Loucy (cell line): ENCODE measurements around the gene TADA3.
A peak's percentile ranks its signal among the peaks of the same experiment; 100 is the strongest.

Experiments
- H2AFZ ChIP-seq: fragments of 200-600 bp; sonication (generic); 2 replicates; pipeline ENCODE4 v1.6.0; 2016; ENCODE audit warnings: antibody characterized with exemption, mild to moderate bottlenecking, low read length, moderate library complexity
- H3F3A ChIP-seq: fragments of 200-600 bp; 2 replicates; pipeline ENCODE4 v1.6.0; 2016; ENCODE audit warnings: antibody characterized with exemption, low read depth, mild to moderate bottlenecking
- H3K27me3 ChIP-seq: fragments of 200-600 bp; sonication (generic); 2 replicates; pipeline ENCODE4 v1.6.1; 2014; ENCODE audit warnings: low read length, mild to moderate bottlenecking; ENCODE audit not compliant: insufficient read depth, poor library complexity, severe bottlenecking
- H3K36me3 ChIP-seq: fragments of 200-600 bp; sonication (generic); 2 replicates; pipeline ENCODE4 v1.6.1; 2016; ENCODE audit warnings: low read length; ENCODE audit not compliant: insufficient read depth
- H3K4me1 ChIP-seq: fragments of 200-600 bp; sonication (generic); 2 replicates; pipeline ENCODE4 v1.5.1; 2014; ENCODE audit warnings: low read length, mild to moderate bottlenecking; ENCODE audit not compliant: insufficient read depth, poor library complexity, severe bottlenecking
- H3K4me2 ChIP-seq: fragments of 200-600 bp; sonication (generic); 2 replicates; pipeline ENCODE4 v1.6.0; 2014; ENCODE audit warnings: antibody characterized with exemption, low read length, low read depth, mild to moderate bottlenecking; ENCODE audit not compliant: poor library complexity, severe bottlenecking
- H3K4me3 ChIP-seq: fragments of 200-600 bp; sonication (generic); 2 replicates; pipeline ENCODE4 v1.5.1; 2014; ENCODE audit warnings: low read length, mild to moderate bottlenecking, mixed read lengths; ENCODE audit not compliant: poor library complexity, severe bottlenecking
- H3K79me2 ChIP-seq: fragments of 200-600 bp; sonication (generic); 2 replicates; pipeline ENCODE4 v1.6.1; 2014; ENCODE audit warnings: low read length; ENCODE audit not compliant: insufficient read depth
- H3K9ac ChIP-seq: fragments of 200-600 bp; sonication (generic); 2 replicates; pipeline ENCODE4 v1.6.0; 2014; ENCODE audit warnings: mild to moderate bottlenecking, low read depth, low read length, moderate library complexity; ENCODE audit not compliant: poor library complexity, severe bottlenecking
- H3K9me2 ChIP-seq: fragments of 200-600 bp; sonication (generic); replicated peaks from 2 replicates; pipeline ENCODE4 v1.6.1; 2016; ENCODE audit warnings: low read depth, low read length, mixed read lengths
- H3K9me3 ChIP-seq: fragments of 200-600 bp; sonication (generic); 2 replicates; pipeline ENCODE4 v1.6.1; 2014; ENCODE audit warnings: mild to moderate bottlenecking, antibody characterized with exemption, low read length, low read depth; ENCODE audit not compliant: insufficient read depth
- H4K20me1 ChIP-seq: fragments of 200-600 bp; sonication (generic); 2 replicates; pipeline ENCODE4 v1.6.0; 2014; ENCODE audit warnings: antibody characterized with exemption, low read length, mild to moderate bottlenecking; ENCODE audit not compliant: insufficient read depth, poor library complexity, severe bottlenecking
- CTCF ChIP-seq: fragments of 200-600 bp; sonication (generic); conservative IDR thresholded peaks from 2 replicates; pipeline ENCODE4 v1.5.1; 2014; ENCODE audit warnings: mild to moderate bottlenecking, antibody characterized with exemption, low read length
- EZH2phosphoT487 ChIP-seq: fragments of 200-600 bp; IDR thresholded peaks from 2 replicates; pipeline ENCODE4 v1.6.1; 2018; ENCODE audit warnings: antibody characterized with exemption, mild to moderate bottlenecking, moderate library complexity, borderline replicate concordance

Gene TADA3

GRCh38 chr3:9809615-9810432 is 17.6 kb upstream of the TADA3 start, which contains the start of gene TTLL3:
TTLL3 (plus strand) TSS chr3:9810262; CDS start chr3:9810662, 400 bp downstream.
- H3K36me3 ChIP-seq: peaks cover 48% of the 10 kb centered on the region

GRCh38 chr3:9809239-9809614 is 17.0 kb upstream of the TADA3 start:
- TF ChIP-seq CTCF: no peak

More at GRCh38 chr3:9809615-9810432, 17.6 kb upstream of the TADA3 start, which contains the start of gene TTLL3:
- TF ChIP-seq EZH2phosphoT487 (no peak), CTCF (no peak)
- no peaks in the 10 kb centered on the region for H3K9me2 ChIP-seq
- H3K79me2 ChIP-seq: no peaks in the 10 kb centered on the region
- H3K9ac ChIP-seq: no peak within 1 kb of the TSS
- H3K4me3 ChIP-seq: no peak within 1 kb of the TSS
- H3K9me3 ChIP-seq: no peaks in the 10 kb centered on the region
- H3K4me1 ChIP-seq: no peaks in the 10 kb centered on the region
- no peaks in the 10 kb centered on the region for H4K20me1 ChIP-seq
- H3K4me2 ChIP-seq: no peak within 1 kb of the TSS
- no peak within 1 kb of the TSS for H2AFZ ChIP-seq
- no peaks in the 10 kb centered on the region for H3K27me3 ChIP-seq
- no peaks in the 10 kb centered on the region; the same call in 1 of the 2 replicates for H3F3A ChIP-seq

GRCh38 chr3:9808345-9809037 is 16.2 kb upstream of the TADA3 start:
- Histone ChIP-seq H3K4me2 (no peak overlapping the region), H3K9me3 (no peaks in the 10 kb centered on the region), H3K36me3 (peaks cover 57% of the 10 kb centered on the region), H3K4me3 (no peak overlapping the region), H3K4me1 (no peaks in the 10 kb centered on the region), H3F3A (no peaks in the 10 kb centered on the region; the same call in 1 of the 2 replicates), H2AFZ (no peak overlapping the region), H3K9me2 (no peaks in the 10 kb centered on the region), H4K20me1 (no peaks in the 10 kb centered on the region), H3K27me3 (no peaks in the 10 kb centered on the region), H3K9ac (no peak overlapping the region), H3K79me2 (no peaks in the 10 kb centered on the region)
- peak; percentile 62 for TF ChIP-seq CTCF
- TF ChIP-seq EZH2phosphoT487: no peak

More at GRCh38 chr3:9809239-9809614, 17.0 kb upstream of the TADA3 start:
- Histone ChIP-seq H4K20me1 (no peaks in the 10 kb centered on the region), H3K9ac (no peak overlapping the region), H3K9me2 (no peaks in the 10 kb centered on the region), H3K27me3 (no peaks in the 10 kb centered on the region), H3K79me2 (no peaks in the 10 kb centered on the region), H3K4me2 (no peak overlapping the region), H3K36me3 (peaks cover 54% of the 10 kb centered on the region), H2AFZ (no peak overlapping the region), H3K4me1 (no peaks in the 10 kb centered on the region), H3F3A (no peaks in the 10 kb centered on the region; the same call in 1 of the 2 replicates), H3K4me3 (no peak overlapping the region), H3K9me3 (no peaks in the 10 kb centered on the region)
